HAP-1 (cell line): ENCODE data around the gene FEN1.

Experiments
- DNase-seq, 2 experiments: peaks; one replicate each; pipeline ENCODE4 v3.0.0-alpha.2; 2016 to 2020; ENCODE audit warnings: low spot score in 2 of 2
- H3K27me3 ChIP-seq: fragments of 250-450 bp; sonication (Bioruptor Pico); 2 replicates; pipeline ENCODE4 v1.5.1; 2020; ENCODE audit warnings: low read depth, mild to moderate bottlenecking, moderate library complexity
- H3K36me3 ChIP-seq: fragments of 250-450 bp; sonication (Bioruptor Pico); replicated peaks from 2 replicates; pipeline ENCODE4 v1.5.1; 2020; ENCODE audit warnings: mild to moderate bottlenecking
- H3K4me1 ChIP-seq: fragments of 250-450 bp; sonication (Bioruptor Pico); 2 replicates; pipeline ENCODE4 v1.5.1; 2020; ENCODE audit warnings: mild to moderate bottlenecking
- H3K4me3 ChIP-seq: fragments of 250-450 bp; sonication (Bioruptor Pico); 2 replicates; pipeline ENCODE4 v1.5.1; 2020; ENCODE audit warnings: mild to moderate bottlenecking, moderate library complexity
- H3K9me3 ChIP-seq: fragments of 250-450 bp; sonication (Bioruptor Pico); 2 replicates; pipeline ENCODE4 v1.5.1; 2020; ENCODE audit warnings: mild to moderate bottlenecking, moderate library complexity
- in situ Hi-C: fragments of 300-500 bp; cut with MboI; formaldehyde crosslinking; loops from 3 replicates; pipeline ENCODE4 v1.14.3; 2020; ENCODE audit warnings: low sequenced_read_pairs, inconsistent platforms, mixed read lengths

FEN1 gene

DNA sequence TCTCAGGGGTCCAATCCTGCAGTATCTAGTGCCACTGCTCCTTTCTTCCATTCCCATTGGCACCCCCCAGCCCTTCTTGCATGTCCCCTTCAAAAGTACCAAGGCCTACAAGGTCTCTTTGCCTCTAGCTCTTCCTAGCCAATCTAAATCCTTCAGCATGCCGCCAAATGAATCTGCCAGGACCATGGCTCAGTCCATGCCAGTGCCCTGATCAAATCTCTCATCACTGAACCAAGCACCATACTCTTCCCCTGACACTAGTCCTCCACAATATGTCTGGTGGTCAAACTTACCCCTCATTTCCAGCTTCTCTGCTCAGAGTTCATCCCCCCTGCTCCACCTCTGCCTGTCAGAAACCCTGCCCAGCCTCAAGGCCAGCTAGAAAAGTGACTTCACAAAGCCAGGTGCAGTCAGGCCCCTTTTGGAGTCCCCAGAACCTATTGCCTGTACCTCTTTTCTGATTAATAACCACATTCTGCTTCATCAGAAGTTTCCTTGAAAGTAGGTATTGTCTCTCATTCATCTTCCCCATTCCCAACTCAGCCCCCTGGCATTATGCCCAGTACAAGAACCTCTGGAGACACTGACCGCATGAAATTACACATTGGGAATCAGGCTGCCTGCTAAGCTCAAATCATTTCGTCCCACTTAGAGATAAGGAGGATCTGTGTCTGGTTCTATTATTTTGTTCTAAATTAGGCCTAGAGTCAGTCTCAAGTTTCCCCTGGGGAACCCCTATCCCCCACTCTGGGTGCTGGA, 11.4 kb downstream of the FEN1 start:
- DNase-seq: no peak
- H3K9me3 ChIP-seq: no peaks in the 10 kb centered on the region
- H3K27me3 ChIP-seq: no peaks in the 10 kb centered on the region
- H3K4me3 ChIP-seq: no peak overlapping the region
- H3K36me3 ChIP-seq: peaks cover 92% of the 10 kb centered on the region
- no peaks in the 10 kb centered on the region for H3K4me1 ChIP-seq
- in situ Hi-C loops: no loop called here

DNA sequence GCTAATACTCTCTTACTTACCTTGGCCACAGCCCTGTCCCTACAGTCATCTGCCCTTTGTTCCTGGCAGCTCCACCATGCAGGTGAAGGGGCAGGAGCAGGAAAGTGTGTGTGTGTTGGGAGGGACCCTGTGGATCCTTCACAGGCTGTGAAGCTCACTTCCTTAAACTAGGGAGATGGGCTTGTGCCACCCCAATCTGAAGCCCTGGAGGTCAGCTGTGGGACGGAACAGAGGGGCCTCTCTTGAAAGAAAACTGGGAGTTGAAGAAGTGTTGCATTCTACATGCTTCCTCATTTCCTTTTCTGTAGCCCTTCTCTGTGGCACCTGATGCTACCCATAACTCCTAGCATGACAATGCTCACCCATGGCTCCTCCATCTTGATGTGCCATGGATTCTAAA, 12.4 kb downstream of the FEN1 start:
- Histone ChIP-seq H3K4me1 (no peaks in the 10 kb centered on the region), H3K36me3 (peaks cover 95% of the 10 kb centered on the region), H3K4me3 (no peak overlapping the region), H3K27me3 (no peaks in the 10 kb centered on the region), H3K9me3 (no peaks in the 10 kb centered on the region)
- in situ Hi-C loops: no loop called here
- no peak for DNase-seq

- H3K4me1 ChIP-seq: no peaks in the 10 kb centered on the region
- peaks cover 98% of the 10 kb centered on the region for H3K36me3 ChIP-seq
- no peaks in the 10 kb centered on the region for H3K27me3 ChIP-seq
- no peaks in the 10 kb centered on the region for H3K9me3 ChIP-seq
- in situ Hi-C loops: no loop called here
- no peak overlapping the region for H3K4me3 ChIP-seq
- DNase-seq: no peak
Observed at GRCh38 chr11:61806785-61807184, 14.1 kb downstream of the FEN1 start.

GRCh38 chr11:61810671-61811175, 18.0 kb downstream of the FEN1 start:
- Histone ChIP-seq H3K27me3 (no peaks in the 10 kb centered on the region), H3K36me3 (peaks cover 76% of the 10 kb centered on the region), H3K4me1 (peaks cover 7% of the 10 kb centered on the region), H3K4me3 (no peak overlapping the region), H3K9me3 (no peaks in the 10 kb centered on the region)
- in situ Hi-C loops: no loop called here
- no peak for DNase-seq

DNA sequence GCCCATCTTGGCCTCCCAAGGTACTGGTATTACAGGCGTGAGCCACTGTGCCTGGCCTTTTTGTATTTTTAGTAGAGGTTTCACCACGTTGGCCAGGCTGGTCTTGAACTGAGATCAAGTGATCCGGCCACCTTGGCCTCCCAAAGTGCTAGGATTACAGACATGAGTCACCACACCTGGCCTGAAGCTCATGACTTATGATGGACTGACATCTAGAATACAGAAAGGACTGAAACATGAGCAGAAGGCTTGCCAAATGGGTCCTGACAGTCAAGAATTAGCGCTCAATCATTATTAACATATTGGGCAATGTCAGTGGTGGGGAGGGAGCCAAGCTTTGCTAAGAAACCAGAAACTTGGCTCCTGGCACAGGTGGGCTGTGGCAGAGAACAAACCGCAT, 19.1 kb downstream of the FEN1 start:
- no peak for DNase-seq
- H3K27me3 ChIP-seq: no peaks in the 10 kb centered on the region
- H3K4me3 ChIP-seq: no peak overlapping the region
- in situ Hi-C loops: no loop called here
- peaks cover 7% of the 10 kb centered on the region for H3K4me1 ChIP-seq
- no peaks in the 10 kb centered on the region for H3K9me3 ChIP-seq
- peaks cover 67% of the 10 kb centered on the region for H3K36me3 ChIP-seq

DNA sequence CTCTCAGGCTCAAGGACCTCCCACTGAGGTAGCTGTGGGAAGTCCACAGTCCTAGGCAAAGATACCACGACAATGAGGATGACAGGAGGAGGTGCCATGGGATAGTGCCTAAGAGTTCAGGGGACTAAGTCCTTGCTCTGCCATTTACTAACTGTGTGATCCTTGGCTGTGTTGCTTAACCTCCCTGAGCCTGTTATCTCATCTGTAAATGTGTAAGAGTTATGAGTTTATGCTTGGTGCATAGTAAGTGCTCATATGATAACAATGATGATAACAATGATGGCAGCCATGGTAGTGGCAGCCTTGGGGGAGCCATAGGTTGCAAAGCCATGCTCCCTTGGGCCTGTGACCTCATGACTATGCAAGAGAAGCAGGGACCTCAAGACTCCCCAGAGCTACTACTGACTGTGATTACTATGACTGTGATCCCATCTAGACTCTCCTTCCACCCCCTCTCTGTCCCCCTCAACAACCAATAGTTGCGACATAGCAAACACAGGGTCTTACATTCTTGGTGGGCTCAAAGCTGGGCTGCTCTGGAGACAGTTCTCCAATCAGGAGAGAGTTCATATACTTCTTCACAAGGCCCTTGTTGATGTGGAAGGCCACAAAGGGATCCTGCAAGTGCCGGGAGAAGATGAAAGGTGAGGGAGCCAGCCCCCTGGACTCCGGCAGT, 20.2 kb downstream of the FEN1 start:
- no peaks in the 10 kb centered on the region for H3K27me3 ChIP-seq
- H3K4me3 ChIP-seq: no peak overlapping the region
- no peak for DNase-seq
- in situ Hi-C loops: no loop called here
- H3K36me3 ChIP-seq: peaks cover 57% of the 10 kb centered on the region
- H3K4me1 ChIP-seq: peaks cover 13% of the 10 kb centered on the region
- H3K9me3 ChIP-seq: no peaks in the 10 kb centered on the region

GRCh38 chr11:61814247-61814957, 21.7 kb downstream of the FEN1 start:
- peak overlapping the region; percentile 64 for H3K4me3 ChIP-seq
- H3K36me3 ChIP-seq: peaks cover 41% of the 10 kb centered on the region
- H3K9me3 ChIP-seq: no peaks in the 10 kb centered on the region
- peaks cover 13% of the 10 kb centered on the region for H3K4me1 ChIP-seq
- in situ Hi-C loops: no loop called here
- DNase-seq: peak; percentile 32 to 57
- no peaks in the 10 kb centered on the region for H3K27me3 ChIP-seq

- Histone ChIP-seq H3K27me3 (no peaks in the 10 kb centered on the region), H3K4me3 (peak overlapping the region; percentile 64), H3K9me3 (no peaks in the 10 kb centered on the region), H3K36me3 (peaks cover 34% of the 10 kb centered on the region), H3K4me1 (peaks cover 13% of the 10 kb centered on the region)
- in situ Hi-C loops: no loop called here
- peak; percentile 93 to 97 for DNase-seq
Observed at GRCh38 chr11:61814958-61815789, 22.5 kb downstream of the FEN1 start.

DNA sequence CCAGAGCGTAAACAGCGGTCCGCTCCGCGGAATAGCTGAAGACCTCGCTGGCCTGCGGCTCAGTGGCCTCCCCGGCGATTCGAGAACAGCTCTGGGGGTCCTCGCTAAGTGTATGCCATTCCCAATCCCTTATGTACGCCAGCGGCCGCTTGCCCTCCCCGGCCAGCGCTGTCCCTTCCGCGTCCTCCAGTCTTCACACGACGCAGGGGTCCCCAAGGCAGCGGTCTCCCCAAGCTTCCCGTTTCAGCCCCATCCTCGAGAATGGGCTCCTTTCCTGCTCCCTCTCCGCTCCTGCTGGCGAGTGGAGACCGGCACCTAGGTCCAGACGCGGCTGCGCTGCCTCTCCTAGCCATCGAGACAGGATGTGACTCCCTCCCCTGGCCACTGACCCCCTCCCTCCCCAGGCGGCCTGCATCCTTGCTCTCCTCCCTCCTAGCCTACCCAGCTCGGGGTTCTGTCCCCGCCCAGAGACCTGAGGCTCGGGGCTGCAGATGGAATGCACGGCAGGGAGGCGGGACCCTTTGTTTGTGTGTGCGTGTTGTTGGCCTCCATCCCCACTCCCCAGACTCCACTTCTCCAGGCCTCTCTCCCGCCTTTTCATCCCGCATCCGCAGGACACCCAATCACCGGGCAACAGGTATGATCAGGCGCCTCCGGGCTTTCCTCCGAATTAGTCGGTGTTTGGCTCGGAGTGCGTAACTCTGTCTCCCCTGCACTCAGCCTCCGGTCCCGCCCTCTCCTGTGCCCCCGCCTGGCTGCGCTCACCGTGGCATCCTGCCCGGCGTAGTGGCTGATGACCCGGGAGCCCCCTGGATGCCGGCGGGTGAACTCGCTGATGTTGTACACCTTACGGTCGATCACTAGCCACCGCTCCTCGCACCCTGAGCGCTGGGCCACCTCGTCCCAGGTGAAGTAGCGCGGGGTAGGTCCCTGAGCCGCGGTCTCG, 23.4 kb downstream of the FEN1 start:
- peaks cover 25% of the 10 kb centered on the region for H3K36me3 ChIP-seq
- in situ Hi-C loops: no loop called here
- DNase-seq: peak; percentile 74 to 86
- H3K4me3 ChIP-seq: peak overlapping the region; percentile 64
- H3K4me1 ChIP-seq: peaks cover 17% of the 10 kb centered on the region
- no peaks in the 10 kb centered on the region for H3K27me3 ChIP-seq
- no peaks in the 10 kb centered on the region for H3K9me3 ChIP-seq

- Histone ChIP-seq H3K27me3 (no peaks in the 10 kb centered on the region), H3K36me3 (peaks cover 16% of the 10 kb centered on the region), H3K4me3 (peak within 1 kb of the TSS; percentile 64), H3K4me1 (peaks cover 17% of the 10 kb centered on the region), H3K9me3 (no peaks in the 10 kb centered on the region)
- peak; percentile 90 to 97 for DNase-seq
- in situ Hi-C loops: no loop called here
Observed at GRCh38 chr11:61816736-61817455, 24.2 kb downstream of the FEN1 start, which contains the start of gene FADS1. Gene FADS1 (minus strand): TSS chr11:61817003. CDS start chr11:61816929, 74 bp downstream.

DNA sequence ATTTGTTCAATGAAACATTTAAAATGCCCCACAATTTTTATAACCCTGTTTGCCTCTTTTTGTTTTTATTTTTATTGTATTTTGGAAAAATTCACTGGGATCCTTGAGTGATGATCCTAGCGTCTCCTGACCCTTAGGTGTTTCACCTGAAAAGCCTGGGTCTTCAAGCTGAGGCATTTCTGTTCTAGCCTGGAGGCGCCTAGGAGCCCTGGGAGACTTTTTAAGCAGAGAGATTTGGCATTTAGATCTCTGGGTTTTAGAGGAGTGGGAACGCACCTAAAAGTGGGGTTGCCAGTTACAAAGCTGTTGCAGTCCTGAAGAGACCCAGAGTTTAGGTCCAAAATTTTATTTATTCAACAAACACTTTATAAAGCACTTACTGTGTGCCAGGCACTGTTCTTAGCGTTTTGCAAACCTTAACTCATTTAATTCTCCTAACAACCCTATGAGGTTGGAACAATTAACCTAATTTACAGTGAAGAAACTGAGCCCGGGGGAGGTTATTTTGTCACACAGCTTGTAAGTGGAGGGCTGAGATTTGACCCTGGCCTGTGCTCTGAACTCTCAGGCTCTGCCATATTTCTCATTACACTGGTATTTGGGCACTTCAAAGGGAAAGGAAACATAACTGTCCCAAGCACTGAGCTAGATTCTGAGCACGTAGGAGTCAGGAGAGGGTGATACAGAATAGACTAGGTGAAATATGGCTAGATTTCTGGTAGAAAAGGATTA, 24.9 kb downstream of the FEN1 start:
- peaks cover 9% of the 10 kb centered on the region for H3K36me3 ChIP-seq
- H3K4me3 ChIP-seq: peak overlapping the region; percentile 64
- in situ Hi-C loops: no loop called here
- H3K9me3 ChIP-seq: no peaks in the 10 kb centered on the region
- no peak for DNase-seq
- H3K27me3 ChIP-seq: no peaks in the 10 kb centered on the region
- peaks cover 17% of the 10 kb centered on the region for H3K4me1 ChIP-seq
